GM19397 (cell line): ENCODE data around the gene PDLIM4.

Experiments
- ATAC-seq: cut with Tn5 transposase; IDR thresholded peaks from one replicate; pipeline ENCODE4 v1.9.1; 2021; ENCODE audit warnings: mild to moderate bottlenecking, moderate library complexity; ENCODE audit not compliant: unreplicated experiment

PDLIM4 gene

DNA sequence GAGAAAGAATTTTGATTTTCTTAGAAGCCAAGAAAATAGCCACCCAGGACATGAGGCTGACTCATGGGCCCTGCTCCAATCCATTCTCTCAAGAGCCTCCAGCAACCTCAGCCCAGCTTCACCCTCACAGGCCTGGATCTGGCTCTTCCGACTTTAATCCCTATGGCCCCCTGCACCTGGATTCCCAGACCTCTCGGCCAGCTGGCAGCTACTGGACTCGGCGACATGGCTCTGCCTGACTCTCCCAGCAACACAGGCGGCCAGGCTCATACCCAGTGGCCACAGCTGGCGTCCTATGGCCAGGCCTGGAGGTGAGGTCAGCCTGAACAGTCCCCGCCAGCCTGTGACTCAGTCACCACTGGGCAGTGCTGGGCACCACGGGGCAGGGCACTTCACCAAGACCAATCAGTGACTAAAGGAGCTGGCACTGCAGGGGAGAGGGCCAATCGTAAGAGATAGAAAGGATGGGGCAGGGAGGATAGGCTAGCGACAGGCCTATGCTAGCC, 6.2 kb upstream of the PDLIM4 start:
- ATAC-seq = no peak

GRCh38 chr5:132253008-132253441, 4.5 kb upstream of the PDLIM4 start:
- no peak for ATAC-seq

DNA sequence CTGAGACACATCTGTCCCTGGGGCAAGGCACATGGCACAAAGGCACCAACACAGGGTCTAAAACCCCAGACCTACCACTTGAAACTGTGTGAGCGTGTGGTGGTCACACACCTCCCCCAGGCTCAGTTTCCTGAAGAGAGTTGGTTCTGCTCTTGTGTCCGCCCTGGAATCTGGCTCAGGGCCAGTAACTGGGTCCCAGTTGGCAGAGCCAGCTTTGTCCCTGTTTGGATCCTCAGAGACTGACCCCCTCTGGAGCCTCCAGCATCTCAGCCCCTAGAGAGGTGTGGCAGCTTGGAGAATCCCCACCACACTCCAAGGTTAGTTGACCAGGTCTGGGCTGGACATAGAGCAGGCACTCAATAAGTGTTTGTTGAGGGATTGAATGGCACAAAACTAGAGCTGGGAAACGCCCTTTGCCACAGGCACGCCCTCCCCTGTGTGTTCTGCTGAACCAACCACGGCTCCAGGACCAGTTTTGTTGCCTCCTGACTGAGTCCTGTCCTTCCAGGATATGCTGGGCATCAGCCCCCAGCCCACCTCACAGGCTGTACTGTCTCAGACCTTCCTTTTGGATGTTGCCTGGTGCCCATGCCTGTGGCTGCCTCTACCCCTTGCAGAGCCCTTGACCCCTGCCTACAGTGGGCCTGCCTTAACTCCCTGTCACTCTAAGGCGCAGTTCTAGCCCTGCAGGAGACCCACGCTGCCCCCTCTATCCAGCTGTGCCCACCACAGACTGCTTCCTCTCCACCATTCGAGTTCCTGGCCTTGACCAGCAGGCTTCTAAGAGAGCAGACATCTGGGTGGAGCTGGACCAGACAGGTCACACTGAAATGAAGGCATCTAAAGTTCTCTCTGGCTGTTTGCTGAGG, 3.8 kb upstream of the PDLIM4 start:
- ATAC-seq = no peak

- no peak for ATAC-seq
These were observed 3.0 kb upstream of the PDLIM4 start for GRCh38 chr5:132254321-132254977.

GRCh38 chr5:132256086-132256782, 1.3 kb upstream of the PDLIM4 start:
- ATAC-seq = no peak

- no peak for ATAC-seq
These were observed 739 bp upstream of the PDLIM4 start for GRCh38 chr5:132256783-132257130.

- no peak for ATAC-seq
These were observed 889 bp downstream of the PDLIM4 start for GRCh38 chr5:132258102-132259068.

DNA sequence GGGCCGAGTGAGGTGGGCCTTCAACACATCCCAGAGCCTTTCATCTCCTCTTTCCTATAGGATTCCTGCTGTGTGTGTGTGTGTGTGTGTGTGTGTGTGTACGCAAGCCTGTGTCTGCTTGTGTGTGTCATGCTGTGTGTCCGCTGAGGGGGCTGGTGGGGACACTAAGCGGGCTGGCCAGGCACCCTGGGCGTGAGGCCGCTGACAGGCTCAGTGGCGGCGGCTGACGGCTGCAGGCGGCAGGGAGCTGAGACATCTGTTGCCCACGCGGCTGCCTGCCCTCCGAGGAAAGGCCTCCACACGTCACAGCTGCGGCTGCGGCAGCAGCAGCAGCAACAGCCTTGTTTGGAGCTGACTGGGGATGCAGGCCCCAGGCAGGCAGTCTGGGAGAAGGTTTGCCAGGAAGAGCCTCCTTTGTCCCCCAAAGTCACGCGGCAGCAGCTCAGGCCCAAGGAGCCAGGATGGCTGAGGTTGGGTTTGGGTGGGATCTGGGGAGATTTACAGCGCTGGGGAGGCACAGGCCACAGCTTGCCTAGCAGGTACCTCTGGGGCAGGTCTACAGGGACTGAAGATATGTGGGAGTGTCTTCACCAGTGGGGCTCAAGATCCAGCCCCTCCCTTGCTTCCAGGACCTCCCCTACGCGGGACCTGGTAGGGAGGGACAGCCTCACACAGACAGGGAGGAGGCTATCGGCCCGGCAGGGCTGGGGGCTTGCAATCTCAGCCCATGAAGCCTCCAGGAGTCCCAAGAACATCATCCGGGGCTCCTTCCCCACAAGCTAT, 1.8 kb downstream of the PDLIM4 start:
- ATAC-seq = no peak

DNA sequence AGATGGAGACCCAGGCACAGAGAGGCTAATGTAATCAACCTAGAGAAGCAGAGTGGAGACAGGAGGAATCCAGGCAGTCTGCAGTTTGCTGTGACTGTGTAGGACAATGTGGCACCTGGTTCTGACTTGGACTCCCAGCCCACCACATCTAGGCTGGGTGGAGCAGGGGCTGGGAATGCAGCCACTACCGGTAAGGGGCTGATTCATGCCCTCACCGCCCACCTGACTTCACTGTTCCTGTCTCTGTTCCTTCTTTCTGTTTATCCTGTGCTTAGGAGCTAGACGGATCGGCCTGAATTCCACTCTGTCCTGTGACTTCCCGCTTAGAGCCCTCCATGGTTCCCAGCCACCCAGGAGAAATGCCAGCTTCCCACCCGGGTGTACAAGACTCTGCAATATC, 2.6 kb downstream of the PDLIM4 start:
- no peak for ATAC-seq

- ATAC-seq = no peak
These were observed 3.4 kb downstream of the PDLIM4 start for GRCh38 chr5:132260714-132261551.

DNA sequence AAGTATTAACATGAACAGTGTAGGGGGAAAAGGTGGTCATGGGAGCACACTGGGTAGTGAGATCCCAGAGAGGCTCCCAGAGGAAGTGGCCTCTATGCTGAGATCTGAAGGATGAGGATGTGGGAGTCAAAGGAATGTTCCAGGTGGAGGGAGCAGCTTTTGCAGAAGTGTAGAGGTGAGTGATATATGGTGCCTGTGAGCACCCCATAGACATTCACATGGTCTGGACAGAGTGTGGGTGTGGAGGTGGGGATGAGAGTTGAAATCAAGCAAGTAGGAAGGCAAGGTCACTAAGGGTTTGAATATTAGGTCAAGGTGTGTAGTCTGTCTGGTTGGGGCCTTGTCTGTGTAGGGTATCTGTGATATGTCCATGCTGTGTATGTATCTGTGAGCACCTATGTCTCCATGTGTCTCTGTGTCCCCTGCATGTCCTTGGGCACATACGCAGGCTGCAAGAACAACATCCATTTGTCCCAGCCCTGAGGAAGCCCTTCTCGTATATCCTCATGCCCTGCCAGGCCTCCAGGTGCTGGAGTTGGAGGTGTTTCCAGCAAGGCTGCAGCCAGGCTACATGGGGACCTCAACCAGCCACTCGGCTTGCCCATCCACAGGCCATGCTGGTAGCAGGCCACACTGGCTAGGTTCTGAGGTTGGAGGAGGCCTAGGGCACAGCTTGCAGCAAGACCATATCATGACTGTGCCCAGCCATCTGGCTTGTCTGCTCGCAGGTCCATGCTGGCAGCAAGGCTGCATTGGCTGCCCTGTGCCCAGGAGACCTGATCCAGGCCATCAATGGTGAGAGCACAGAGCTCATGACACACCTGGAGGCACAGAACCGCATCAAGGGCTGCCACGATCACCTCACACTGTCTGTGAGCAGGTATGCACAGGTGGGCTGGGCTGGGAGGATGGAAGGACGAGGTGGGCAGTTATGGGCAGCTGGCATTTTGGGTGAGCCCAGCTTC, 4.7 kb downstream of the PDLIM4 start:
- no peak for ATAC-seq

DNA sequence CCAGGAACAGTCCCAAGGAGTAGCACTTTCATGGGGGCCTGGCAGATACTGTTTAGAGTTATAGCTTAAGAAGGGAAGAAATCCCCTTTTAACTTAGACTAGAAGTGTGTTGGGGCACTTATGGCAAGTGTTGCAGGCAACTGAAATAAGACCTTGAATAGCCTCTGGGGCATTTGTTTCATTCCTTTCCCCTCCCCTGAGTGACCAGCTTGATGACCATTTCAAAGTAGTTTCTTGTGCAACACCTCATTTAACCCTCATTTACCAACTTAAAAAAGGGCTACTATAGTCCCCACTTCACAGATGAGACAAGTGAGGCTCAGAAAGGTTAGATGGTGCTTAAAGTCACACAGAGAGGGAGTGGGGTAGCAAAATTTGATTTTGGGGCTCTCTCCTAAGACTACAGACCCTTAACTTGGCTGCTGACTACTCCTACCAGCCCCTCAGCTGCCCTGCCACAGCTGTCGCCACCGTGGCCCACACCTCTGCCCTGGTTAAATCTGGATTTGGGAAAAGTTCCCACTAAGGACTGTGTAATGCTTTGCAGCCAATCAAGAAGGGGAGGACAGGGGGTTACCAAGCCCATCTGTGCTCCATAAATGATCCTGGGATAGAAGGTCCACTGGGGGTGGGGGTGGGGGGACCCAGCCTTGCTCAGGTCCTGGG, 5.5 kb downstream of the PDLIM4 start:
- ATAC-seq = no peak

GRCh38 chr5:132263548-132264261, 6.2 kb downstream of the PDLIM4 start:
- ATAC-seq = no peak

DNA sequence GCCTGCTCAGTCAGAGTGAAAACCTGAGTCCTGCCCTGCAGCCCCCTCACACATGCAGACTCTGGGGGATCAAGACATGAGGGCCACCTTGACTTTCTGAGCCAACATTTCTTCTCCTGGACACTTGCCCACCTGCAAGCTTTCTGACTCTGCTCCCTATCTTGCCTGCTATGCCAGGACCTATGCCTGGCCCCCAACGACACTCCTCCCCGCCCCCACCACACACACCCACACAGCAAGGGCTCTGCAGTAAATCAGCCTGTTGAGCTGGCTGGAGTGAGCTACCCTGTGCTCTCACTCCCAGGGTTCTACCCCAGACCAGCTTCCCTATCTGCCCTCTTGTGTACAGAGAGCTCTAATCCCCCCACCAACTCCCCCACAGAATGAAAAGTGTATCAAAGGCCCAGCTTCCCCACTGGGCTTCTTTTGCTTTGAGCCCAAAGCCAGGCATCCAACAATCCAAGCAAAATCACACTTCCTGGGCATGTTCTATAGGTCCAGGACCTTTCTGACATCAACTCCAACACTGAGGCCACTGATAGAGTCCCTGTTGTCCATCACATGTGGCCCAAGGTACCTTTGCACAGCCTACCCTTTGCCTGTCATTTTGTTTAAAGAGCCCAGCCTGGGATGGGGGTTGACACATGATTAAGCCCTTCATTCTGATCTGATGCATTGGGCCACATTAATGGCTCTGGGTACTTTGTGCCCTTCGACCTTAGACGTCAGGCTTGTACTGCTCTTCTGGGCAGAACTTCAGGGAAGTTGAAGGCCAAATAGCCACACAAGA, 7.2 kb downstream of the PDLIM4 start:
- ATAC-seq = no peak

GRCh38 chr5:132265336-132266030, 8.0 kb downstream of the PDLIM4 start:
- ATAC-seq = no peak
